HuH-7 (cell line): ENCODE results near the gene GPER1.

Experiments used
- DNase-seq: peaks from one replicate; pipeline ENCODE4 v3.0.0; 2011; ENCODE audit warnings: low spot score

Gene GPER1

GRCh38 chr7:1090686-1091643 lies 3.1 kb downstream of the GPER1 start:
- DNase-seq, result no peak

- no peak for DNase-seq
Observed at GRCh38 chr7:1091644-1092027, 3.7 kb downstream of the GPER1 start.

- DNase-seq, result no peak
Observed at GRCh38 chr7:1092161-1092632, 4.3 kb downstream of the GPER1 start.

GRCh38 chr7:1092806-1093501 lies 5.0 kb downstream of the GPER1 start:
- DNase-seq, result peak; percentile 63

- no peak for DNase-seq
Observed at GRCh38 chr7:1093502-1093843, 5.6 kb downstream of the GPER1 start.

- DNase-seq, result no peak
Observed at GRCh38 chr7:1093916-1094508, 6.1 kb downstream of the GPER1 start.

- no peak for DNase-seq
Observed at GRCh38 chr7:1094870-1095269, 7.0 kb downstream of the GPER1 start.

- no peak for DNase-seq
Observed at GRCh38 chr7:1095621-1096155, 7.8 kb downstream of the GPER1 start.

- no peak for DNase-seq
Observed at GRCh38 chr7:1096156-1097119, 8.5 kb downstream of the GPER1 start.

- no peak for DNase-seq
Observed at GRCh38 chr7:1097120-1097504, 9.2 kb downstream of the GPER1 start.

GRCh38 chr7:1098243-1099153 lies 10.6 kb downstream of the GPER1 start:
- no peak for DNase-seq

- DNase-seq, result no peak
Observed at GRCh38 chr7:1099154-1099542, 11.2 kb downstream of the GPER1 start.

GRCh38 chr7:1099637-1100036 lies 11.7 kb downstream of the GPER1 start:
- DNase-seq, result no peak

- no peak for DNase-seq
Observed at GRCh38 chr7:1100386-1100785, 12.5 kb downstream of the GPER1 start.

- no peak for DNase-seq
Observed at GRCh38 chr7:1100834-1101562, 13.1 kb downstream of the GPER1 start.

- peak; percentile 53 for DNase-seq
Observed at GRCh38 chr7:1101563-1102431, 13.9 kb downstream of the GPER1 start.

GRCh38 chr7:1103009-1103788 lies 15.3 kb downstream of the GPER1 start:
- DNase-seq, result no peak
